Heart right ventricle (tissue), 16 donors: ENCODE results near the gene DDX20. TPM values are rescaled to one million over a fixed set of nuclear protein-coding genes. Genes with fewer than 3 reads are reported as not detected.
A peak's percentile ranks its signal among the peaks of the same experiment; 100 is the strongest.

Experiments used
- ATAC-seq, 8 donors: fragments of 200-7000 bp; cut with Tn5 transposase; one replicate each; pipeline ENCODE4 v1.9.1; 2020; ENCODE audit warnings: mild to moderate bottlenecking in 8 of 8, moderate library complexity in 8 of 8, moderate number of reproducible peaks in 1 of 8
- DNase-seq, 2 donors: peaks; one replicate each; pipeline ENCODE4 v3.0.0-alpha.2; 2020
- H3K27ac ChIP-seq, 10 donors: fragments of 200-600 bp; sonication (generic) in 2 of 10; one replicate each; pipeline versions ENCODE4 v1.5.0 to v1.8.0; 2020 to 2022; ENCODE audit warnings: mild to moderate bottlenecking in 3 of 10
- H3K27me3 ChIP-seq, 7 donors: fragments of 200-600 bp; one replicate each; pipeline ENCODE4 v1.8.0; 2021 to 2022; ENCODE audit warnings: mild to moderate bottlenecking in 2 of 7
- H3K36me3 ChIP-seq, 9 donors: fragments of 200-600 bp; sonication (generic) in 1 of 9; one replicate each; pipeline versions ENCODE4 v1.5.0 to v1.8.0; 2020 to 2022; ENCODE audit warnings: mild to moderate bottlenecking in 2 of 9
- H3K4me1 ChIP-seq, 9 donors: fragments of 200-600 bp; sonication (generic) in 1 of 9; one replicate each; pipeline versions ENCODE4 v1.5.0 to v1.8.0; 2020 to 2022; ENCODE audit warnings: mild to moderate bottlenecking in 4 of 9
- H3K4me3 ChIP-seq, 10 donors: fragments of 200-600 bp; sonication (generic) in 2 of 10; one replicate each; pipeline versions ENCODE4 v1.5.0 to v1.8.0; 2020 to 2022; ENCODE audit warnings: mild to moderate bottlenecking in 7 of 10, moderate library complexity in 2 of 10
- H3K9me3 ChIP-seq, 11 donors: fragments of 200-600 bp in 10 of 11; sonication (generic) in 2 of 11; one replicate each; pipeline versions ENCODE4 v1.5.0 to v1.8.0; 2013 to 2022; ENCODE audit warnings: mild to moderate bottlenecking in 2 of 11, control low read depth in 1 of 11, moderate library complexity in 1 of 11
- CTCF ChIP-seq, 9 donors: fragments of 200-600 bp; sonication (generic) in 2 of 9; IDR thresholded peaks; one replicate each; pipeline versions ENCODE4 v1.5.0 to v1.8.0; 2021 to 2022; ENCODE audit warnings: antibody characterized with exemption in 9 of 9, mild to moderate bottlenecking in 5 of 9, moderate library complexity in 1 of 9
- WGBS, 2 donors: extraction: QIAGEN DNeasy Blood & Tissue Kit; methylation state at CpG; one replicate each; pipeline ENCODE4 v1.1.7; 2013; ENCODE audit warnings: inconsistent platforms in 1 of 2; 5-methylcytosine and 5-hydroxymethylcytosine counted together
- intact Hi-C, 10 donors: fragments of 100-400 bp; cut with DNase I; formaldehyde crosslinking; loops; one replicate each; pipeline versions ENCODE4 v1.11.1 to v1.14.2; 2022
- long read RNA-seq, 3 donors: library from polyadenylated mRNA; unstranded; transcript quantifications; one replicate each; pipeline ENCODE4 v2.0.0, GENCODE V29; 2020 to 2021
- polyA plus RNA-seq, 2 donors: library from polyadenylated mRNA; stranded (reverse); fragments of 200-250 nt; gene quantifications; one replicate each; pipeline ENCODE4 v1.2.3, GENCODE V29; 2013
- total RNA-seq, 10 donors: library from RNA; stranded (reverse); fragmentation: NEBNext Ultra II Directional in 3 of 10; extraction: Animal tissue kit (Norgen Biotek cat#: 25700) in 3 of 10; gene quantifications; one replicate each; pipeline versions ENCODE4 v1.2.1 to v1.2.4, GENCODE V29; 2021 to 2023
- donor health status: Arrhythmogenic right ventricular cardiomyopathy.
- donor health status: ischemic (EF 13 %, LVEDD 7.1; RV severe dilation, severe dysfunction).
- donor health status: healthy with polysubstance abuse.
- donor health status: DM: no; HTN: yes; CAD: no.
- donor health status: DM: no; HTN: no; CAD: no.
- donor health status: ischemic (EF 25% LVEDD 6.9; RV normal size, moderate dysfunction).
- donor health status: ischemic (EF 25% LVEDD 5.7; RV mildly dilated, moderate dysfunction).
- donor health status: healthy.
- donor health status: DM: yes; HTN: yes; CAD: no.
- donor health status: Ischemic cardiomyopathy.
- donor health status: ischemic (EF 35%, LVEDD 5.7; RV mildly dilated, moderate dysfunction).
- donor health status: nonischemic (EF 11% LVEDD 7.7; RV severe dilation, severe dysfunction).
- donor health status: DM: yes; HTN: yes; CAD: no.
- donor health status: PGD.
- donor health status: ischemic (EF 29% LVEDD 5.4; RV normal size, mild dysfunction).
- donor health status: nonischemic (EF 23%, LVEDD 6.1; RV moderate dilation, normal function).

Gene DDX20
- total RNA-seq = 1 to 10 TPM; 5.0 to 10.0 (median 6.5) TPM
- polyA plus RNA-seq = 1 to 10 TPM; 4.0 to 4.1 TPM
- long read RNA-seq, donor 1, full-length matches to known transcripts = 11 of 11 reads
- long read RNA-seq, donor 1, partial matches to known transcripts = 0 of 11 reads
- long read RNA-seq, donor 1, other reads (novel, unspliced or antisense) = 0 of 11 reads
- long read RNA-seq, donor 2, full-length matches to known transcripts = 19 of 21 reads
- long read RNA-seq, donor 2, partial matches to known transcripts = 1 of 21 reads
- long read RNA-seq, donor 2, other reads (novel, unspliced or antisense) = 1 of 21 reads
- long read RNA-seq, donor 3, full-length matches to known transcripts = 23 of 25 reads
- long read RNA-seq, donor 3, partial matches to known transcripts = 1 of 25 reads
- long read RNA-seq, donor 3, other reads (novel, unspliced or antisense) = 1 of 25 reads

- Histone ChIP-seq H3K36me3 (peaks cover 0 to 36% (median 10%) of the 10 kb centered on the region in 9 donors), H3K9me3 (no peaks in the 10 kb centered on the region), H3K4me1 (peaks cover 0 to 47% (median 21%) of the 10 kb centered on the region in 9 donors), H3K27me3 (no peaks in the 10 kb centered on the region), H3K4me3 (peak within 1 kb of the TSS; percentile 58 to 90 (median 80)), H3K27ac (peak within 1 kb of the TSS; percentile 73 to 96 (median 92))
- intact Hi-C loops = loop anchor here in 7 of 10 donors (1.0 to 10.0 kb wide), 9 partner anchors 16 to 273 kb away; partner anchors contain the start of genes ADORA3 (in 1 of the 7), INKA2 (in 1 of the 7) and TMIGD3 (in 1 of the 7)
- peak; percentile 92 to 93 for DNase-seq
- peak; percentile 97 to 99 (median 98) for ATAC-seq
- peak; percentile 81 to 99 (median 95) for TF ChIP-seq CTCF (IDR thresholded peaks at IDR 0.05)
- WGBS, 2 donors = 0% methylated on average over 67 of the region's 67 CpGs
Observed at GRCh38 chr1:111755331-111756123, at the start of gene DDX20. DDX20 (plus strand) TSS chr1:111755901; CDS start chr1:111755925, 24 bp downstream.

GRCh38 chr1:111706921-111707320 lies 48.8 kb upstream of the DDX20 start:
- Histone ChIP-seq H3K36me3 (peaks cover 0 to 100% (median 30%) of the 10 kb centered on the region in 9 donors), H3K27me3 (no peaks in the 10 kb centered on the region), H3K9me3 (no peaks in the 10 kb centered on the region), H3K4me1 (peaks cover 0 to 10% (median 0%) of the 10 kb centered on the region in 9 donors), H3K4me3 (no peak overlapping the region), H3K27ac (peak overlapping the region in 1 of 10 donors; percentile 10)
- no peak for ATAC-seq
- intact Hi-C loops = no loop called here
- TF ChIP-seq CTCF (IDR thresholded peaks at IDR 0.05) = no peak
- DNase-seq = no peak
- WGBS, 2 donors = 91 to 92% methylated on average over 2 of the region's 2 CpGs

GRCh38 chr1:111707906-111708305 lies 47.8 kb upstream of the DDX20 start:
- intact Hi-C loops = no loop called here
- DNase-seq = no peak

More at GRCh38 chr1:111707906-111708305, 47.8 kb upstream of the DDX20 start:
- Histone ChIP-seq H3K27ac (peak overlapping the region in 1 of 10 donors; percentile 45), H3K4me1 (peaks cover 0 to 10% (median 0%) of the 10 kb centered on the region in 9 donors), H3K4me3 (no peak overlapping the region), H3K36me3 (peaks cover 0 to 100% (median 27%) of the 10 kb centered on the region in 9 donors), H3K9me3 (no peaks in the 10 kb centered on the region), H3K27me3 (no peaks in the 10 kb centered on the region)
- 77 to 80% methylated on average over 9 of the region's 9 CpGs for WGBS, 2 donors
- no peak for TF ChIP-seq CTCF (IDR thresholded peaks at IDR 0.05)
- ATAC-seq = no peak
